GM19025 (cell line): ENCODE measurements around the gene ZFYVE26.
"Not testable (repeated sequence)": the region's sequence is repeated elsewhere in the genome, so short reads cannot be mapped to it uniquely, and the experiment has no call there.

Experiments
- ATAC-seq: cut with Tn5 transposase; IDR thresholded peaks from one replicate; pipeline ENCODE4 v1.9.1; 2021; ENCODE audit warnings: mild to moderate bottlenecking, low read depth, moderate library complexity; ENCODE audit not compliant: unreplicated experiment

The ZFYVE26 gene

GRCh38 chr14:67759916-67760315, 56.5 kb downstream of the ZFYVE26 start:
- no peak for ATAC-seq

DNA sequence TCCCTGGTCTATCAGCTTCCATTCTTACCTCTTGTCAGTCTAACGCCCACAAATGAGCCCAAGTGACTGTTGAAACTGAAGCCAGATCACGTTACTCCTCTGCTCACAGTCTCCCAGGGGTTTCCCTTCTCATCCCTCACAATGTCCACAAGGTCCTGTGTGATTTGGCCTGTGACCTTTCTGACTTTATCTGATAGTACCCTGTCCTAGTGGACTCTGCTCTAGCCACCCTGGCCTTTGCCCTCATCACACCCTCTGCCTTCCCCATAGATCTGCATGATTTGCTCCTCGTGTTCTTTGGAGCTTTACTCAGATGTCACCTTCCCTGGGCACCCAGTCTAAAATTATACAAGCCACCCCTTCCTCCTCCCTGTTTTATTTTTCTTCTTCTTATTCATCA, 59.2 kb downstream of the ZFYVE26 start:
- ATAC-seq = no peak

DNA sequence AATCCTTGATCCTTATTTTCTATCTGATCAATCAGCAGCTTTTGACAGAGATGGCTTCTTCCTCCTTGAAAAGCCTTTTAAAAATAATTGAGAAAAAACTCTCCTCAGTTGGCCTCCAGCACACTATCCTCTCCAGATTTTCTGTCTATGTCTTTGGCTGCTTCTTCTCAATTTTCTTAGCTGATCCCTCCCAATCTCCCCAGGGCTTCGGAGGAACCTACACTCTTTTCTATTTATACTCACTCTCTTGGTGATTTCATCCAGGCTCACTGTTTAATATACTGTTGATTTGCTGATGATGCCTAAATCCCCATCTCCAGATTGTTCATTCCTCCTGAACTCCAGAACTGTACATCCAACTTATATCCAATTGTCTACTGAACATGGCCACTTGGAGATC, 59.9 kb downstream of the ZFYVE26 start:
- ATAC-seq = no peak

DNA sequence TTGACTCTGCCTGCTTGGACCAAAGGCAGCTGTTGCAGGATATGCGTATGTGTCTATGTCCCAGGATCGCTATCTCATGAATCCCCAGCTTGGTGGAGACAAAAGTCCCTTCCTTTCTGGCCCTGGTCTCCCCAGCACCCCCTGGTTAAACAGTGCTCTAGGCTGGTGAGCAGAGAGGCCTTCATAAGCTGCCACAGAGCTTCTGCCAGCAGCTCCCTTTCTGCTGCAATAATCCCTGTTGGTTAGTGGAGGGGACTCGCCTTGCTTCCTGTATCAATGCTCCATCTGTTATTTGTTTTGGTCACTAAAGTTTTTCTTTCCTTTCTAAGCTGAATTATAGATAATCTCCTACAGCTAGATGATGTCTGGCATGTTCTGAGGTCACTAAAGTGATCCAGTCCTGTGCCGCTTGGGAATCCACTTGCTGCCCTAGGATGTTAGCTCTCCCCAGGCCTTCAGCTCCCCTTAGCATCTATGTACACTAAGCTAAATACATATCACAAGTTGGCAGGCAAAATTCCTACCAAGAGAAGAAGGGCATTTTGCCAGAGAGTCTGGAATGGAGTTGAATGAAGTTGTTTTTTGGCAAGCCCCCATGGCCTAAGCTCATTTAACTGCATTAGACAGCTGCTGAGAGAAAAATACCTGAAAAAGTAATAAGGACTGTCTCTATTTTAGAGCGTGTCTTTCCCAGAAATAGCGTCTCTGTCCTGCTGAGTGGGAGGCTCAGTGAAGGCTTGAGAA, 66.9 kb downstream of the ZFYVE26 start:
- ATAC-seq = no peak

GRCh38 chr14:67748312-67748711, 68.1 kb downstream of the ZFYVE26 start:
- no peak for ATAC-seq

GRCh38 chr14:67746927-67747326, 69.5 kb downstream of the ZFYVE26 start:
- ATAC-seq = peak; percentile 74

GRCh38 chr14:67744046-67744445, 72.3 kb downstream of the ZFYVE26 start:
- no peak for ATAC-seq

DNA sequence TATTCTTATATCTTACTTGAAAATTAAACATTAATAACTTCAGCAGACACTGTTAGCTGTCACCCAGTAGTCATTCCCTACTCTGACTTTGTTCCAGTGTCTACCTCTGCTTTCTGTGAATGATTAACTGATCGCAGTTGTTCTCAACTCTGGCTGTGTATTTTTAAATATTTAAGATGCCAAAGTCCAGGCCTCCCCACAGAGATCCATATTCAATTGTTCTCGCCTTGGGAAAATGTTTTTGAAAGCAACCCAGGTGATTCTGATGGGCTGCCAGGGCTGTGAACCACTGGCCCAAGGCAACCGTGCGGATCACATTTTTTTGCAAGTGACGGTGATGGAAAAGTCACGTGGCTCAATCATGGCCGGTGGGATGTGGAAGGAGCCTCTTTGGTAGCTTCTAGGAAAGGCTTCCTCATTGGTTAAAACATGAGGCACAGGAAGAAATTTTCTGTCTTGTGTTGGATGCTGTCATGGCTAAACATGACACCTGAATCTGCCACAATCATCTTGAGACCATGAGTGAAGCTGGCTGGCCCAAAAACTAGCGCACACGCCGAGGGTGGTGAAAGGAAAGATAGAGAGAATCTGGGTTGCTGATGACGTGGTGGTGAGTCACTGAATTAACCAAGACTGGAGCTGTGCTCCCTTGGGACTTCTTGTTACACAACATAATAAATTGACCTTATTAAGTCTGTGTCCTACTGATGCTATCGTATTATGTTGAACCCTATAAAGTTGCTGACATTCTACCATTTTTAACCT, 77.5 kb downstream of the ZFYVE26 start:
- ATAC-seq = no peak

DNA sequence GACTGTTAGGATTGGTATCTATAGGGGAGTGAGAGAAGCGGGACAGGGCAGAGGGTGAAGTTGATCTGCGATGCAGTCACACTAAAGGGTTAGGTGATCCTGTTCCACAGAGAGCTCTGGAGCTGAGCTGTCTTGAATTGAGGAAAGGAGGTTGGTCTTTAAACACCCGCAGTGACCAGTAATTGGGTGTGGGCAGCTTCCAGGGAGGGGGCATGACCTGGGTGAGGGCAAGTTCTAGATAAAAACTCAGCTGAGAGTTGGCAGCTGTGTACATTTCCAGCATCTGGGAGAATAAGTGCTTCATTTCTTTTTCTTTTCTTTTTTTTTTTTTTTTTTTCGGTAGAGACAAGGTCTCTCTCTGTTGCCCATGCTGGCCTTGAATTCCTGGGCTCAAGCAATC, 79.6 kb downstream of the ZFYVE26 start:
- no peak for ATAC-seq

- ATAC-seq = no peak
These were observed 80.8 kb downstream of the ZFYVE26 start for GRCh38 chr14:67735336-67736147.

- no peak for ATAC-seq
These were observed 81.7 kb downstream of the ZFYVE26 start for GRCh38 chr14:67734675-67735074.

- ATAC-seq = no peak
These were observed 82.8 kb downstream of the ZFYVE26 start for GRCh38 chr14:67733616-67734015.

DNA sequence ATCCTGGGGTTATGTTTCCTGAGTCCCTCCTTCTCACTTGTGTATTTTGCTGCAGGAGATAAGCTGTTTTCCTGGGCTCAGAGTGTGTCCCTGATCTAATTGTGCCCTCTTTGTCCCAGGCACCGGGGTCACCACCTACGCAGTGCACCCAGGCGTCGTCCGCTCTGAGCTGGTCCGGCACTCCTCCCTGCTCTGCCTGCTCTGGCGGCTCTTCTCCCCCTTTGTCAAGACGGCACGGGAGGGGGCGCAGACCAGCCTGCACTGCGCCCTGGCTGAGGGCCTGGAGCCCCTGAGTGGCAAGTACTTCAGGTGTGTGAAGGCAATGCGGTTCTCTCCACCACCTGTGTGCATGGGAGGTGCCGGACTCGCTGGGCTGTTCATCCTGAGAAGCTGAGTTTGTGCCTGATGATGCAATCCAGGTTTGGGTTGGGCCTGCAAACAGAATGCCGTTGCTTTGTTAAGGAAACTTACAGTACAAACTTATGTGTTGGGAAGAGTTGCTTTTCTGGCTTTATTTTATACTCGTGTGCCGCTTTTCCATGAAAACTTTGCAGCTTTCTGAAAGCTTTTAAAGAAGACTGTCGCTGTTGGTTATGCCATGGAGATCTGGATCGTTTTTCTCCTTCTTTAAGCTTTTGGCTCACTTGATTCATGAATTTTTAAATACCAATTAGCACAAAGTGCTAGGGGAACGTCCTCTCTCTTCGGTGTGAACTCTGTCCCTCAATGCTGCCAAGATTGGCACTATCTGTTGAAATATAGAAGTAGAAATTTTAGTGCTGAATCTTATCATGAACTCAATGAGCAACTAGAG, 87.1 kb downstream of the ZFYVE26 start:
- ATAC-seq = no peak

- no peak for ATAC-seq
These were observed 88.1 kb downstream of the ZFYVE26 start for GRCh38 chr14:67728258-67728657.

DNA sequence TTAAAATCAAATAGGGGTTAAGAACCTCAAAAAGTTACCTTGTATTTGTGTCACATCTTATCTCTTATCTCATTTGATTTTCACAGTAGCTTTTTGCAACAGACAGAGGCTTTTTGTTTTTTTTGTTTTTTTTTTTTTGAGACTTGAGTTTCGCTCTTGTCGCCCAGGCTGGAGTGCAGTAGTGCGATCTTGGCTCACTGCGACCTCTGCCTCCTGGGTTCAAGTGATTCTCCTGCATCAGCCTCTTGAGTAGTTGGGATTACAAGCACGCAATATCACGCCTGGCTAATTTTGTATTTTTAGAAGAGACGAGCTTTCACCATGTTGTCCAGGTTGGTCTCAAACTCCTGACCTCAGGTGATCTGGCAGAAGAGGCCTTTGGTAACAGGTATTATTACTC, 89.0 kb downstream of the ZFYVE26 start:
- ATAC-seq = no peak

DNA sequence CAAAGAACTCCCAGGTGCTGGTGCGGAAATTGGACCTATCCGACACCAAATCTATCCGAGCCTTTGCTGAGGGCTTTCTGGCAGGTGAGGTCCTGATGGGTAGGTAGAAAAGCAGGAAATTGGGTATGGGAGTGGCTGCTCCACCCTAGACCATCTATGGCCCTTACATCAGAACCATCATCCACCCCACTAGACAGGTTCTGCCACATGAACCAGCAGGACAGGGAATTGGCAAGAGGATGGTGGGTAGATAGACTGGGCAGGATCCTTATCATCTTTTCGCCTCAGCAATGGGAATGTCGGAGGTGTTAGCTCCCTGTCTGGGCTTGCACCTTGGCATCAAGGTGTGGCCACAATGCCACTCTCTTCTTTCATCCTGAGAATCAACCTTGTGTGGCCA, 91.2 kb downstream of the ZFYVE26 start:
- ATAC-seq = no peak

DNA sequence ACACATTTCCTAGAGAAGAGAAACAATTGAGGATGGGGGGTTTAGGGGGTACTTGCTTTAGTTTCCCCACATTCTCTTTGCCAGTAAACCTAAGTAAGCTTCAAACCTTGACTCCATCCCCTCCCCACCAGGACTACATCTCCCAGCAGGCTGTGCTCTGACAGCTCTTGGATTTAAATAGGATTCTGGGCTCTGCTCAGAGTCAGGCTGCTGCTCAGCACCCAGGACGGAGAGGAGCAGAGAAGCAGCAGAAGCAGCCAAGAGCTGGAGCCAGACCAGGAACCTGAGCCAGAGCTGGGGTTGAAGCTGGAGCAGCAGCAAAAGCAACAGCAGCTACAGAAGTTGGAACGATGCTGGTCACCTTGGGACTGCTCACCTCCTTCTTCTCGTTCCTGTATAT, 94.1 kb downstream of the ZFYVE26 start:
- no peak for ATAC-seq

GRCh38 chr14:67721875-67722274, 94.5 kb downstream of the ZFYVE26 start:
- no peak for ATAC-seq

DNA sequence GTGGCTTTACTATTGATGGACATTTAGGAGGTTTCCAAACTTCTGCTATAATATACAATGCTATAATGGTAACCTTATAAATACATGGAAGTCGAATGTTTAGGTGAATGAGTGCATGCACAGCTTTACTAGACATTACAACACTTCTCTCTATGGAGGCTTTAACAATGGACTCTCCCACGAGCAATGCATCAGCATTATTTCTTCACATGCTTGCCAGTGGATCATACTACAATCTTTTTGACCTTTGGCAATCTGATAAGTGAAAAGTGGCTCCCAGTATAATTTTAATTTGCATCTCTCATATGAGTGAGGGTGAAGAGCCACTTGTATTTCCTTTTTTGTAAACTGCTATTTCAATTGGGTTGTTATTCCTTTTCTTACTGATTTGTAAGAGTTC, 96.5 kb downstream of the ZFYVE26 start:
- ATAC-seq = no peak

DNA sequence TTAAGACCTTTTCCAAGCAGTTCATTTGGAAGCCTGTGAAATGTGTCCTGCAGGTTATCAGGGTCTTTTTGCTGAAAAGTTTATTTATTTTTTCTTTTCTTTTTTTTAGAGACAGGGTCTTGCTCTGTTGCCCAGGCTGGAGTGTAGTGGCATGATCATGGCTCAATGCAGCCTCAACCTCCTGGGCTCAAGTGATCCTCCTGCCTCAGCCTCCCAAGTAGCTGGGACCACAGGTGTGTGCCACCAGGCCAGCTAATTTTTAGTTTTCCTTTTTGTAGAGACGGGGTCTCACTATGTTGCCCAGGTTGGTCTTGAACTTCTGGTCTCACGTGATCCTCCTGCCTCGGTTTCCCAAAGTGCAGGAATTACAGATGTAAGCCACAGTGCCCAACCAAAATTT, 97.0 kb downstream of the ZFYVE26 start:
- ATAC-seq = not testable (repeated sequence)
